ENCODE measurements around the gene IDH1.

DNA sequence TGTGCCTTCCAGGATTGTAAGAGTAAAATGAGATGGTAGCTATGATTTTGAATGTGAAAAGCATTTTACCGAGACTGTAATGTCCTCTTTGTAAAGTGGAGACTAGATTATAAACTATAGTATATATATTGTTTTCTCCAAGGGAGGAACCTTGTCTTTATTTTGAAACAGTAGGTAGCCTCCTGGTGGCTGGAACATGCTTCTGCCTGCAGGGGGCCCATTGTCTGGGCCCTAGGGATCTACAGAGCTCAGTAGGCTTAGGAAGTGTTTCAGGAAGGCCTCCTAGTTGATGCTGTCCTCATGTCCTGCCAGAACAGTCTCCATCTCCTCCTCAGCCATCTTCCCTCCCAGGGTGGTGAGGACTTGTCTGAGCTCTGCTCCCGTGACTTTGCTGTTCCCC, 14.2 kb upstream of the IDH1 start:
- TF ChIP-seq POLR2AphosphoS5 (IDR thresholded peaks at IDR 0.05; ENCODE audit: insufficient read depth in 1 of 2, low read depth in 1 of 2) (no peak), POLR2A (IDR thresholded peaks at IDR 0.05) (no peak), CTCF (IDR thresholded peaks at IDR 0.05) (no peak)

Data from vagina (tissue), 2 donors.